HG02938 (cell line): ENCODE measurements around the gene MCF2L2.
A peak's percentile ranks its signal among the peaks of the same experiment; 100 is the strongest.
"Not testable (repeated sequence)": the region's sequence is repeated elsewhere in the genome, so short reads cannot be mapped to it uniquely, and the experiment has no call there.

Source experiments
- ATAC-seq: cut with Tn5 transposase; IDR thresholded peaks from one replicate; pipeline ENCODE4 v1.9.1; 2021; ENCODE audit warnings: mild to moderate bottlenecking, moderate library complexity; ENCODE audit not compliant: unreplicated experiment

Gene MCF2L2

GRCh38 chr3:183182073-183182472 is 246.3 kb downstream of the MCF2L2 start:
- ATAC-seq: no peak

GRCh38 chr3:183181606-183182005 is 246.8 kb downstream of the MCF2L2 start:
- ATAC-seq: no peak

GRCh38 chr3:183180784-183181295 is 247.6 kb downstream of the MCF2L2 start:
- no peak for ATAC-seq

- ATAC-seq: no peak
These were observed 248.2 kb downstream of the MCF2L2 start for GRCh38 chr3:183180110-183180783.

GRCh38 chr3:183179550-183179908 is 248.9 kb downstream of the MCF2L2 start:
- ATAC-seq: not testable (repeated sequence)

GRCh38 chr3:183178833-183179549 is 249.4 kb downstream of the MCF2L2 start:
- peak; percentile 49 for ATAC-seq

GRCh38 chr3:183178512-183178832 is 249.9 kb downstream of the MCF2L2 start:
- ATAC-seq: no peak

- ATAC-seq: no peak
These were observed 256.3 kb downstream of the MCF2L2 start for GRCh38 chr3:183172051-183172639.

GRCh38 chr3:183167975-183168374 is 260.4 kb downstream of the MCF2L2 start:
- not testable (repeated sequence) for ATAC-seq

GRCh38 chr3:183163563-183163962 is 264.9 kb downstream of the MCF2L2 start:
- ATAC-seq: no peak

- peak; percentile 65 for ATAC-seq
These were observed 266.7 kb downstream of the MCF2L2 start for GRCh38 chr3:183161552-183162336.

GRCh38 chr3:183160616-183161015 is 267.8 kb downstream of the MCF2L2 start:
- no peak for ATAC-seq

GRCh38 chr3:183159333-183159732 is 269.1 kb downstream of the MCF2L2 start:
- ATAC-seq: no peak

GRCh38 chr3:183158551-183159006 is 269.8 kb downstream of the MCF2L2 start:
- peak; percentile 74 for ATAC-seq

- ATAC-seq: peak; percentile 41
These were observed 270.3 kb downstream of the MCF2L2 start for GRCh38 chr3:183158113-183158512.

GRCh38 chr3:183156266-183156665 is 272.2 kb downstream of the MCF2L2 start:
- no peak for ATAC-seq

GRCh38 chr3:183155499-183155898 is 272.9 kb downstream of the MCF2L2 start:
- no peak for ATAC-seq

- ATAC-seq: no peak
These were observed 275.0 kb downstream of the MCF2L2 start for GRCh38 chr3:183153210-183153950.

- ATAC-seq: no peak
These were observed 276.5 kb downstream of the MCF2L2 start for GRCh38 chr3:183151821-183152351.

GRCh38 chr3:183151086-183151485 is 277.3 kb downstream of the MCF2L2 start:
- no peak for ATAC-seq
